ENCODE measurements around the gene AIRE. TPM values are rescaled to one million over a fixed set of nuclear protein-coding genes. Genes with fewer than 3 reads are reported as not detected.
A peak's percentile ranks its signal among the peaks of the same experiment; 100 is the strongest.

AIRE gene
- polyA plus RNA-seq, 1 donor from 2014 or later, result not detected

DNA sequence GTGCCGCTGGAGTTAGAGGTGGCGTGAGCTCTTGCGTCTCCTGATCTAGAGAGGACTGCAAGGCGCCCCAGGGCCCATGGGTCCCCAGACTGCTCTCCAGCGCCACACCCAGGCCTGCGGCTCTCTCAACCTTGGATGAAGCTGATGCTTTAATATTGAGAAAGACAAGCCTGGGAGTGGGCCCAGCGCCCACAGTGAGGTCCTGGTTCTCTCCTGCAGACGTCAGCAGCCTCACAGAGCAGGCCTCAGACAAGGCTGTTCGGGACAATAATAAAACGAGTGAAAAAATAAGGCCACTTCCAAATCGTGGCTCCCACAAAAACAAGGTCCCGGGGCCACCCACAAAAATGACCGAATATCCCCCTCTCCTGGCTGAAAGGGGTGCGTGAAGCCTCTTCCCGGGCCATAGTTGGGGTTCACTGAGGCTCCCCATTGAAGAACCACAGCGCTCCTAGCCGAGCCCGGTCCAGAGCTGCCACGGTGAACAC lies 18.0 kb upstream of the AIRE start:
- H3K27ac ChIP-seq (ENCODE audit: low read length), result no peak overlapping the region
- no peak overlapping the region for H3K9ac ChIP-seq (ENCODE audit: low read length)
- TF ChIP-seq SMC3 (conservative IDR thresholded peaks at IDR 0.05; ENCODE audit: poor library complexity), result no peak
- no peaks in the 10 kb centered on the region for H3F3A ChIP-seq (ENCODE audit: insufficient read depth, low read length, poor library complexity, severe bottlenecking)
- H4K20me1 ChIP-seq (ENCODE audit: insufficient read depth), result no peaks in the 10 kb centered on the region
- no peaks in the 10 kb centered on the region for H3K9me2 ChIP-seq (ENCODE audit: insufficient read depth, low read length)
- H3K27me3 ChIP-seq (ENCODE audit: insufficient read depth, low read depth, low read length), result no peaks in the 10 kb centered on the region
- H3K9me3 ChIP-seq (ENCODE audit: low read length), result no peaks in the 10 kb centered on the region
- no peaks in the 10 kb centered on the region for H3K36me3 ChIP-seq (ENCODE audit: insufficient read depth, low read length)
- H3K79me2 ChIP-seq (replicated peaks; ENCODE audit: insufficient read depth, low read length), result no peaks in the 10 kb centered on the region
- H2AFZ ChIP-seq (ENCODE audit: low read depth, low read length), result no peak overlapping the region
- no peak overlapping the region for H3K4me3 ChIP-seq (ENCODE audit: low read length)
- no peak overlapping the region for H3K4me2 ChIP-seq (ENCODE audit: low read length)

GRCh38 chr21:44269090-44269489 lies 16.6 kb upstream of the AIRE start:
- no peak overlapping the region for H3K4me2 ChIP-seq (ENCODE audit: low read length)
- no peaks in the 10 kb centered on the region for H3K36me3 ChIP-seq (ENCODE audit: insufficient read depth, low read length)
- H2AFZ ChIP-seq (ENCODE audit: low read depth, low read length), result no peak overlapping the region
- H3K9ac ChIP-seq (ENCODE audit: low read length), result no peak overlapping the region
- H3K9me2 ChIP-seq (ENCODE audit: insufficient read depth, low read length), result no peaks in the 10 kb centered on the region
- TF ChIP-seq REST (IDR thresholded peaks at IDR 0.05; ENCODE audit: borderline replicate concordance), result no peak
- no peak for TF ChIP-seq SMC3 (conservative IDR thresholded peaks at IDR 0.05; ENCODE audit: poor library complexity)
- TF ChIP-seq TAF1 (IDR thresholded peaks at IDR 0.05; ENCODE audit: low read depth), result no peak
- TF ChIP-seq EP300 (conservative IDR thresholded peaks at IDR 0.05; ENCODE audit: poor library complexity, severe bottlenecking), result peak; percentile 28
- no peak for TF ChIP-seq POLR2AphosphoS5 (IDR thresholded peaks at IDR 0.05)
- peak; percentile 20 for TF ChIP-seq MXI1 (conservative IDR thresholded peaks at IDR 0.05; ENCODE audit: poor library complexity, severe bottlenecking)
- no peaks in the 10 kb centered on the region for H3K79me2 ChIP-seq (replicated peaks; ENCODE audit: insufficient read depth, low read length)
- no peak overlapping the region for H3K27ac ChIP-seq (ENCODE audit: low read length)
- no peak overlapping the region for H3K4me3 ChIP-seq (ENCODE audit: low read length)
- no peaks in the 10 kb centered on the region for H3F3A ChIP-seq (ENCODE audit: insufficient read depth, low read length, poor library complexity, severe bottlenecking)
- H3K9me3 ChIP-seq (ENCODE audit: low read length), result no peaks in the 10 kb centered on the region
- no peaks in the 10 kb centered on the region for H4K20me1 ChIP-seq (ENCODE audit: insufficient read depth)
- H3K27me3 ChIP-seq (ENCODE audit: insufficient read depth, low read depth, low read length), result no peaks in the 10 kb centered on the region

GRCh38 chr21:44271558-44272283 lies 14.0 kb upstream of the AIRE start:
- H3F3A ChIP-seq (ENCODE audit: insufficient read depth, low read length, poor library complexity, severe bottlenecking), result no peaks in the 10 kb centered on the region
- H4K20me1 ChIP-seq (ENCODE audit: insufficient read depth), result no peaks in the 10 kb centered on the region
- H3K27me3 ChIP-seq (ENCODE audit: insufficient read depth, low read depth, low read length), result no peaks in the 10 kb centered on the region
- H3K9me2 ChIP-seq (ENCODE audit: insufficient read depth, low read length), result no peaks in the 10 kb centered on the region
- TF ChIP-seq POLR2AphosphoS5 (IDR thresholded peaks at IDR 0.05) (no peak), EP300 (conservative IDR thresholded peaks at IDR 0.05; ENCODE audit: poor library complexity, severe bottlenecking) (no peak), SMC3 (conservative IDR thresholded peaks at IDR 0.05; ENCODE audit: poor library complexity) (no peak), EZH2 (IDR thresholded peaks at IDR 0.05; ENCODE audit: borderline replicate concordance, insufficient read depth, low read length, poor library complexity, severe bottlenecking) (no peak), REST (IDR thresholded peaks at IDR 0.05; ENCODE audit: borderline replicate concordance) (no peak), CTCF (IDR thresholded peaks at IDR 0.05; ENCODE audit: poor library complexity, severe bottlenecking) (no peak), RAD21 (conservative IDR thresholded peaks at IDR 0.05) (no peak), TAF1 (IDR thresholded peaks at IDR 0.05; ENCODE audit: low read depth) (no peak), MXI1 (conservative IDR thresholded peaks at IDR 0.05; ENCODE audit: poor library complexity, severe bottlenecking) (no peak)
- no peak overlapping the region for H3K4me3 ChIP-seq (ENCODE audit: low read length)
- H3K9me3 ChIP-seq (ENCODE audit: low read length), result no peaks in the 10 kb centered on the region
- no peaks in the 10 kb centered on the region for H3K79me2 ChIP-seq (replicated peaks; ENCODE audit: insufficient read depth, low read length)
- H3K4me2 ChIP-seq (ENCODE audit: low read length), result no peak overlapping the region
- H3K36me3 ChIP-seq (ENCODE audit: insufficient read depth, low read length), result no peaks in the 10 kb centered on the region
- no peak overlapping the region for H3K27ac ChIP-seq (ENCODE audit: low read length)
- H2AFZ ChIP-seq (ENCODE audit: low read depth, low read length), result no peak overlapping the region
- H3K9ac ChIP-seq (ENCODE audit: low read length), result no peak overlapping the region
